Measurements from ENCODE around the gene SH2D3A.
A peak's percentile ranks its signal among the peaks of the same experiment; 100 is the strongest.

The SH2D3A gene

DNA sequence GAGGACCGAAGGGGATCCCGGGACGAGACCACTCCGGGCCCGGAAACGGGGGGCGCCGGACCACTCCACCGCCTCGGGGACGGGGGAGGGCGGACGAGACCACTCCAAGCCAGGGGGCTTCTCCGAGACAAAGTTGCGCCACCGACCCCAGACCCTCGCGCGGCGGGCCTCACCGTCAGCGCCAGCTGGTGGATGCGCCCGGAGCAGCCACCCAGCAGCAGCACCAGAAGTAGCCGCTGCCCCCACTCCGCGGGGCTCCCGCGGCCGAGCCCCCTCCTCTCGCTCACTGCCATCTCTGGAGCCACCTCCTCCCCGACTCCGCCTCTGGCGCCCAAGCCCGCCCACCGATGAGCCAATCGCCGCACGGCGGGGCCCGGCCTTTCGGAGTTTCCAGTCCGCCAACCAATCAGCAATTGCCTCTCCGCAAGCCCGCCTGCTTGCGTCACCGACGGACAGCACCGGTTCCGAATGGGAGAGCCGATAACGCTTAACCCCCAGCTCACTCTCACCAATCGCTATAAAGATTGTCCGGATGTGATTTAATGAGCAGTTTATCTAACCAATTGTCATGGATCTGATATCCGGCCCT lies 29.9 kb downstream of the SH2D3A start, which contains the start of gene GPR108 (continued):
- TF ChIP-seq ZNF555 (tag by site-specific recombination; conservative IDR thresholded peaks at IDR 0.05) (no peak), ZNF776 (tag by site-specific recombination; IDR thresholded peaks at IDR 0.05; ENCODE audit: borderline replicate concordance) (no peak), ZNF416 (tag by site-specific recombination; IDR thresholded peaks at IDR 0.05) (no peak), SP2 (tag by site-specific recombination; IDR thresholded peaks at IDR 0.05) (peak; percentile 100), YY2 (tag by site-specific recombination; IDR thresholded peaks at IDR 0.05) (peak; percentile 86), KLF8 (tag by site-specific recombination; IDR thresholded peaks at IDR 0.05) (peak; percentile 89), GLI4 (tag by site-specific recombination; IDR thresholded peaks at IDR 0.05) (0 out of 2 replicates have a peak, but pooled peaks have one; percentile 21), HOXD13 (CRISPR knock-in tag; IDR thresholded peaks at IDR 0.05; ENCODE audit: borderline replicate concordance) (no peak), ZNF169 (tag by site-specific recombination; IDR thresholded peaks at IDR 0.05) (no peak), ZNF121 (tag by site-specific recombination; IDR thresholded peaks at IDR 0.05) (no peak), ZNF157 (tag by site-specific recombination; IDR thresholded peaks at IDR 0.05) (no peak), MYNN (tag by site-specific recombination; IDR thresholded peaks at IDR 0.05; ENCODE audit: borderline replicate concordance) (no peak), TCF7L2 (IDR thresholded peaks at IDR 0.05; ENCODE audit: borderline replicate concordance, low read depth, low read length) (peak; percentile 72; the same call in 1 of the 2 replicates), ZNF658 (tag by site-specific recombination; IDR thresholded peaks at IDR 0.05) (no peak), ZNF354C (tag by site-specific recombination; IDR thresholded peaks at IDR 0.05; ENCODE audit: borderline replicate concordance, low read depth) (no peak), PATZ1 (tag by site-specific recombination; IDR thresholded peaks at IDR 0.05) (peak; percentile 98), ZBTB8A (tag by site-specific recombination; IDR thresholded peaks at IDR 0.05) (0 out of 2 replicates have a peak, but pooled peaks have one; percentile 34), ZNF544 (tag by site-specific recombination; IDR thresholded peaks at IDR 0.05) (no peak), ZNF76 (tag by site-specific recombination; IDR thresholded peaks at IDR 0.05; ENCODE audit: borderline replicate concordance, low read depth) (peak; percentile 63), ZBTB21 (tag by site-specific recombination; IDR thresholded peaks at IDR 0.05) (no peak), ZNF292 (tag by site-specific recombination; IDR thresholded peaks at IDR 0.05; ENCODE audit: borderline replicate concordance, low read depth) (no peak), ZNF837 (tag by site-specific recombination; IDR thresholded peaks at IDR 0.05) (no peak; the same call in 1 of the 2 replicates), SCRT2 (tag by site-specific recombination; IDR thresholded peaks at IDR 0.05) (no peak), ZIC2 (tag by site-specific recombination; IDR thresholded peaks at IDR 0.05) (peak; percentile 73), ZNF654 (tag by site-specific recombination; IDR thresholded peaks at IDR 0.05; ENCODE audit: low read depth) (no peak), ZEB2 (tag by site-specific recombination; IDR thresholded peaks at IDR 0.05) (peak; percentile 89), ZNF404 (tag by site-specific recombination; IDR thresholded peaks at IDR 0.05) (no peak), ZNF768 (tag by site-specific recombination; IDR thresholded peaks at IDR 0.05) (no peak)
- TF ChIP-seq, protein P1, sequence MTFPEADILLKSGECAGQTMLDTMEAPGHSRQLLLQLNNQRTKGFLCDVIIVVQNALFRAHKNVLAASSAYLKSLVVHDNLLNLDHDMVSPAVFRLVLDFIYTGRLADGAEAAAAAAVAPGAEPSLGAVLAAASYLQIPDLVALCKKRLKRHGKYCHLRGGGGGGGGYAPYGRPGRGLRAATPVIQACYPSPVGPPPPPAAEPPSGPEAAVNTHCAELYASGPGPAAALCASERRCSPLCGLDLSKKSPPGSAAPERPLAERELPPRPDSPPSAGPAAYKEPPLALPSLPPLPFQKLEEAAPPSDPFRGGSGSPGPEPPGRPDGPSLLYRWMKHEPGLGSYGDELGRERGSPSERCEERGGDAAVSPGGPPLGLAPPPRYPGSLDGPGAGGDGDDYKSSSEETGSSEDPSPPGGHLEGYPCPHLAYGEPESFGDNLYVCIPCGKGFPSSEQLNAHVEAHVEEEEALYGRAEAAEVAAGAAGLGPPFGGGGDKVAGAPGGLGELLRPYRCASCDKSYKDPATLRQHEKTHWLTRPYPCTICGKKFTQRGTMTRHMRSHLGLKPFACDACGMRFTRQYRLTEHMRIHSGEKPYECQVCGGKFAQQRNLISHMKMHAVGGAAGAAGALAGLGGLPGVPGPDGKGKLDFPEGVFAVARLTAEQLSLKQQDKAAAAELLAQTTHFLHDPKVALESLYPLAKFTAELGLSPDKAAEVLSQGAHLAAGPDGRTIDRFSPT (tag by site-specific recombination; IDR thresholded peaks at IDR 0.05) = no peak
- TF ChIP-seq, protein P2, sequence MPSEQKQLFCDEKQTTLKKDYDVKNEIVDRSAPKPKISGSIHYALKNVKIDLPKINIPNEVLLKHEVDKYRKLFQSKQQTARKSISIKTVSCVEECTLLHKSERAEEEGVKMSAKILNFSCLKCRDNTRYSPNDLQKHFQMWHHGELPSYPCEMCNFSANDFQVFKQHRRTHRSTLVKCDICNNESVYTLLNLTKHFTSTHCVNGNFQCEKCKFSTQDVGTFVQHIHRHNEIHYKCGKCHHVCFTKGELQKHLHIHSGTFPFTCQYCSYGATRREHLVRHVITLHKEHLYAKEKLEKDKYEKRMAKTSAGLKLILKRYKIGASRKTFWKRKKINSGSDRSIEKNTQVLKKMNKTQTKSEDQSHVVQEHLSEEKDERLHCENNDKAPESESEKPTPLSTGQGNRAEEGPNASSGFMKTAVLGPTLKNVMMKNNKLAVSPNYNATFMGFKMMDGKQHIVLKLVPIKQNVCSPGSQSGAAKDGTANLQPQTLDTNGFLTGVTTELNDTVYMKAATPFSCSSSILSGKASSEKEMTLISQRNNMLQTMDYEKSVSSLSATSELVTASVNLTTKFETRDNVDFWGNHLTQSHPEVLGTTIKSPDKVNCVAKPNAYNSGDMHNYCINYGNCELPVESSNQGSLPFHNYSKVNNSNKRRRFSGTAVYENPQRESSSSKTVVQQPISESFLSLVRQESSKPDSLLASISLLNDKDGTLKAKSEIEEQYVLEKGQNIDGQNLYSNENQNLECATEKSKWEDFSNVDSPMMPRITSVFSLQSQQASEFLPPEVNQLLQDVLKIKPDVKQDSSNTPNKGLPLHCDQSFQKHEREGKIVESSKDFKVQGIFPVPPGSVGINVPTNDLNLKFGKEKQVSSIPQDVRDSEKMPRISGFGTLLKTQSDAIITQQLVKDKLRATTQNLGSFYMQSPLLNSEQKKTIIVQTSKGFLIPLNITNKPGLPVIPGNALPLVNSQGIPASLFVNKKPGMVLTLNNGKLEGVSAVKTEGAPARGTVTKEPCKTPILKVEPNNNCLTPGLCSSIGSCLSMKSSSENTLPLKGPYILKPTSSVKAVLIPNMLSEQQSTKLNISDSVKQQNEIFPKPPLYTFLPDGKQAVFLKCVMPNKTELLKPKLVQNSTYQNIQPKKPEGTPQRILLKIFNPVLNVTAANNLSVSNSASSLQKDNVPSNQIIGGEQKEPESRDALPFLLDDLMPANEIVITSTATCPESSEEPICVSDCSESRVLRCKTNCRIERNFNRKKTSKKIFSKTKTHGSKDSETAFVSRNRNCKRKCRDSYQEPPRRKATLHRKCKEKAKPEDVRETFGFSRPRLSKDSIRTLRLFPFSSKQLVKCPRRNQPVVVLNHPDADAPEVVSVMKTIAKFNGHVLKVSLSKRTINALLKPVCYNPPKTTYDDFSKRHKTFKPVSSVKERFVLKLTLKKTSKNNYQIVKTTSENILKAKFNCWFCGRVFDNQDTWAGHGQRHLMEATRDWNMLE (tag by site-specific recombination; conservative IDR thresholded peaks at IDR 0.05; ENCODE audit: low read depth) = 0 out of 2 replicates have a peak, but pooled peaks have one; percentile 34
- TF ChIP-seq, protein P3, sequence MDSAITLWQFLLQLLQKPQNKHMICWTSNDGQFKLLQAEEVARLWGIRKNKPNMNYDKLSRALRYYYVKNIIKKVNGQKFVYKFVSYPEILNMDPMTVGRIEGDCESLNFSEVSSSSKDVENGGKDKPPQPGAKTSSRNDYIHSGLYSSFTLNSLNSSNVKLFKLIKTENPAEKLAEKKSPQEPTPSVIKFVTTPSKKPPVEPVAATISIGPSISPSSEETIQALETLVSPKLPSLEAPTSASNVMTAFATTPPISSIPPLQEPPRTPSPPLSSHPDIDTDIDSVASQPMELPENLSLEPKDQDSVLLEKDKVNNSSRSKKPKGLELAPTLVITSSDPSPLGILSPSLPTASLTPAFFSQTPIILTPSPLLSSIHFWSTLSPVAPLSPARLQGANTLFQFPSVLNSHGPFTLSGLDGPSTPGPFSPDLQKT (IDR thresholded peaks at IDR 0.05; ENCODE audit: borderline replicate concordance, low read depth, low read length) = peak; percentile 98

Measured in HEK293 (cell line).